Liver (tissue), 9 donors: ENCODE results near the gene LHX3. TPM values are rescaled to one million over a fixed set of nuclear protein-coding genes. Genes with fewer than 3 reads are reported as not detected.

Experiments used
- DNase-seq: peaks from one replicate; pipeline ENCODE4 v3.0.0-alpha.2; 2017; ENCODE audit warnings: low spot score
- H3K27ac ChIP-seq, 2 donors: one replicate each; pipeline ENCODE4 v1.7.0; 2013; ENCODE audit warnings: inconsistent platforms in 2 of 2, low read length in 2 of 2, control low read depth in 1 of 2, low read depth in 1 of 2, mild to moderate bottlenecking in 1 of 2
- H3K27me3 ChIP-seq, 4 donors: one replicate each; pipeline versions ENCODE4 v1.6.1 to v1.7.0; 2013; ENCODE audit warnings: low read length in 3 of 4, inconsistent platforms in 1 of 4, mild to moderate bottlenecking in 1 of 4, moderate library complexity in 1 of 4; ENCODE audit not compliant: control insufficient read depth in 4 of 4, insufficient read depth in 4 of 4
- H3K36me3 ChIP-seq, 4 donors: one replicate each; pipeline versions ENCODE4 v1.6.1 to v1.7.0; 2013; ENCODE audit warnings: low read length in 3 of 4, mild to moderate bottlenecking in 3 of 4, low read depth in 1 of 4, moderate library complexity in 1 of 4; ENCODE audit not compliant: control insufficient read depth in 4 of 4, insufficient read depth in 3 of 4
- H3K4me1 ChIP-seq, 4 donors: one replicate each; pipeline versions ENCODE4 v1.6.1 to v1.7.0; 2013; ENCODE audit warnings: low read length in 3 of 4, mild to moderate bottlenecking in 3 of 4, moderate library complexity in 1 of 4; ENCODE audit not compliant: control insufficient read depth in 4 of 4, insufficient read depth in 4 of 4
- H3K4me3 ChIP-seq, 3 donors: one replicate each; pipeline versions ENCODE4 v1.6.1 to v1.7.0; 2013; ENCODE audit warnings: low read length in 3 of 3, control low read depth in 1 of 3, low read depth in 1 of 3, mild to moderate bottlenecking in 1 of 3
- H3K9ac ChIP-seq, 2 donors: one replicate each; pipeline ENCODE4 v1.7.0; 2013; ENCODE audit warnings: low read length in 2 of 2, mild to moderate bottlenecking in 2 of 2, moderate library complexity in 2 of 2, control low read depth in 1 of 2, low read depth in 1 of 2
- H3K9me3 ChIP-seq, 4 donors: one replicate each; pipeline versions ENCODE4 v1.6.1 to v1.7.0; 2013; ENCODE audit warnings: low read length in 3 of 4; ENCODE audit not compliant: control insufficient read depth in 4 of 4
- EGR1 ChIP-seq, 2 donors: IDR thresholded peaks; 2 replicates each; pipeline ENCODE4 v1.6.1; 2016 to 2018; ENCODE audit warnings: antibody characterized with exemption in 2 of 2, low read depth in 2 of 2
- FOXA1 ChIP-seq: IDR thresholded peaks from 2 replicates; pipeline ENCODE4 v1.6.1; 2016; ENCODE audit warnings: antibody characterized with exemption
- FOXA2 ChIP-seq: IDR thresholded peaks from 2 replicates; pipeline ENCODE4 v1.6.1; 2016; ENCODE audit warnings: antibody characterized with exemption
- GABPA ChIP-seq, 2 donors: IDR thresholded peaks in 1 of 2; conservative IDR thresholded peaks in 1 of 2; 2 replicates each; pipeline ENCODE4 v1.6.1; 2016; ENCODE audit warnings: antibody characterized with exemption in 2 of 2, mild to moderate bottlenecking in 1 of 2, moderate library complexity in 1 of 2
- HNF4A ChIP-seq, 2 donors: conservative IDR thresholded peaks; 2 replicates each; pipeline ENCODE4 v1.6.1; 2016; ENCODE audit warnings: antibody characterized with exemption in 2 of 2, mild to moderate bottlenecking in 2 of 2
- HNF4G ChIP-seq: IDR thresholded peaks from 2 replicates; pipeline ENCODE4 v1.6.1; 2016; ENCODE audit warnings: antibody characterized with exemption
- JUND ChIP-seq, 2 donors: IDR thresholded peaks; 2 replicates each; pipeline ENCODE4 v1.6.1; 2016; ENCODE audit warnings: antibody characterized with exemption in 2 of 2
- MAX ChIP-seq: IDR thresholded peaks from 2 replicates; pipeline ENCODE4 v1.6.1; 2016; ENCODE audit warnings: antibody characterized with exemption
- NR2F2 ChIP-seq: IDR thresholded peaks from 2 replicates; pipeline ENCODE4 v1.6.1; 2016; ENCODE audit warnings: antibody characterized with exemption
- RAD21 ChIP-seq, 2 donors: IDR thresholded peaks; 2 replicates each; pipeline ENCODE4 v1.6.1; 2016; ENCODE audit warnings: antibody characterized with exemption in 2 of 2, mild to moderate bottlenecking in 2 of 2
- REST ChIP-seq: IDR thresholded peaks from 2 replicates; pipeline ENCODE4 v1.6.1; 2016; ENCODE audit warnings: antibody characterized with exemption, mild to moderate bottlenecking
- RXRA ChIP-seq, 2 donors: IDR thresholded peaks; 2 replicates each; pipeline ENCODE4 v1.6.1; 2017 to 2018; ENCODE audit warnings: antibody characterized with exemption in 2 of 2, mild to moderate bottlenecking in 1 of 2
- SP1 ChIP-seq: IDR thresholded peaks from 2 replicates; pipeline ENCODE4 v1.6.1; 2018; ENCODE audit warnings: antibody characterized with exemption, mild to moderate bottlenecking
- TAF1 ChIP-seq: conservative IDR thresholded peaks from 2 replicates; pipeline ENCODE4 v1.6.1; 2016; ENCODE audit warnings: antibody characterized with exemption, mild to moderate bottlenecking
- YY1 ChIP-seq: IDR thresholded peaks from 2 replicates; pipeline ENCODE4 v1.6.1; 2016; ENCODE audit warnings: antibody characterized with exemption, mild to moderate bottlenecking
- WGBS: extraction: QIAGEN DNeasy Blood & Tissue Kit; methylation state at CpG from one replicate; pipeline ENCODE4 v1.1.7; 2013; 5-methylcytosine and 5-hydroxymethylcytosine counted together
- polyA plus RNA-seq, 2 donors: library from polyadenylated mRNA; stranded (reverse) in 1 of 2; unstranded in 1 of 2; fragments of 200-250 nt in 1 of 2; fragments of >200 nt in 1 of 2; fragmentation: Nextera tagmentation in 1 of 2; extraction: Ambion mirVana in 1 of 2; gene quantifications; one replicate each; pipeline versions ENCODE4 v1.2.1 to v1.2.3, GENCODE V29; 2013 to 2015
- total RNA-seq, 2 donors: library from RNA; depleted of rRNA; stranded (reverse); fragments of >200 nt; gene quantifications; one replicate each; pipeline ENCODE4 v1.2.3, GENCODE V29; 2014
- TF ChIP-seq, protein P1 (sequence below): IDR thresholded peaks from 2 replicates; pipeline ENCODE4 v1.6.1; 2016; ENCODE audit warnings: antibody characterized with exemption
- TF ChIP-seq, protein P2 (sequence below): fragments of 150-350 bp; IDR thresholded peaks from 2 replicates; pipeline ENCODE4 v1.5.1; 2017; ENCODE audit warnings: improper control_type of control experiment, low read depth, low read length; ENCODE audit not compliant: missing input control
- TF ChIP-seq, protein P3 (sequence below): IDR thresholded peaks from 2 replicates; pipeline ENCODE4 v1.6.1; 2016; ENCODE audit warnings: antibody characterized with exemption
- donor health status: healthy.
- donor health status: healthy.
- donor health status: healthy.
- donor health status: healthy.
- donor health status: healthy.

The LHX3 gene
- total and polyA plus RNA-seq, 4 donors: not detected

DNA sequence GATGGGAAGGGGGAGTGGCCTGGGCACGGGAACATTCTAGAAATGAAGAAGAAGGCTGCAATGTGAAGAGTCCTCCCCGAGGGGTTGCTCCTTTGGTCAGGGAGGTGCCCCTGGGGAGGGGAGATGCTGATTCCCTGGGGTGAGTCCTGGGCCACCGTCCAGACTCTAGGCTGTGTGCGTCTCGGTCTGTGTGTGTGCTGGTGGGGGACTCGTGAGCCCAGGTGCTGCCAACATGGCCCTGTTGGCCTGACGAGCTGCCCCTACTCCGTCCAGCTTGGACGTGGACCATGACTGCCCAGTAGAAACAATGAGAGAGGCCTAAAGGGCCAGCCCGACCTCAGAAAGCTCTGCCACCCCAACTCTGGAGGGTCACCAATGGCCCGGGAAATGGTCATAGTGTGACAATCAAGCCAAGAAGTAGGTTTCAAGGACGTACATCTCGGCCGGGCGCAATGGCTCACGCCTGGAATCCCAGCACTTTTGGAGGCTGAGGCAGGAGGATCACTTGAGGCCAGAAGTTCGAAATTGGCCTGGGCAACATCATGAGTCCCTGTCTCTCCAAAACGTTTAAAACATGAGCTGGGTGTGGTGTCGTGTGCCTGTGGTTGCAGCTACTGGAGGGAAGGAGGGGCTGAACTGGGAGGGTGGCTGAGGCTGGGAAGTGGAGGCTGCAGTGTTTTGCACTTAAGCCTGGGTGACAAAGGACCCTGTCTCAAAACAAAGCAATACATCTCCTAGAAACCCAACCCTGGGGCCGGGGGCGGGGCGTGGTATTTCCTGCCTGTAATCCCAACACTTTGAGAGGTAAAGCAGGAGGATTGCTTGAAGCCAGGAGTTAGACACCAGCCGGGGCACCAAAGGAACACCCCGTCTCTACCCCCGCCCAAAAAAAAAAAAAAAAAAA, 17.0 kb downstream of the LHX3 start:
- WGBS: 69% methylated on average over 25 of the region's 25 CpGs
- H3K9ac ChIP-seq: no peak overlapping the region
- H3K4me3 ChIP-seq: no peak overlapping the region
- no peaks in the 10 kb centered on the region for H3K36me3 ChIP-seq
- H3K4me1 ChIP-seq: peaks cover 0 to 2% (median 0%) of the 10 kb centered on the region in 4 donors
- no peaks in the 10 kb centered on the region for H3K9me3 ChIP-seq
- DNase-seq: no peak
- TF ChIP-seq JUND (IDR thresholded peaks at IDR 0.05) (no peak), GABPA (IDR thresholded peaks at IDR 0.05 in 1 of 2, conservative IDR thresholded peaks at IDR 0.05 in 1 of 2) (no peak), MAX (no peak), SP1 (no peak), EGR1 (IDR thresholded peaks at IDR 0.05; ENCODE audit: low read depth in 2 of 2) (no peak), RXRA (IDR thresholded peaks at IDR 0.05) (no peak), HNF4G (no peak), TAF1 (no peak), YY1 (no peak), HNF4A (conservative IDR thresholded peaks at IDR 0.05) (no peak), NR2F2 (no peak), REST (no peak), FOXA2 (no peak), FOXA1 (no peak), RAD21 (IDR thresholded peaks at IDR 0.05) (no peak)
- TF ChIP-seq, protein P1, sequence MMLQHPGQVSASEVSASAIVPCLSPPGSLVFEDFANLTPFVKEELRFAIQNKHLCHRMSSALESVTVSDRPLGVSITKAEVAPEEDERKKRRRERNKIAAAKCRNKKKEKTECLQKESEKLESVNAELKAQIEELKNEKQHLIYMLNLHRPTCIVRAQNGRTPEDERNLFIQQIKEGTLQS: no peak
- TF ChIP-seq, protein P2, sequence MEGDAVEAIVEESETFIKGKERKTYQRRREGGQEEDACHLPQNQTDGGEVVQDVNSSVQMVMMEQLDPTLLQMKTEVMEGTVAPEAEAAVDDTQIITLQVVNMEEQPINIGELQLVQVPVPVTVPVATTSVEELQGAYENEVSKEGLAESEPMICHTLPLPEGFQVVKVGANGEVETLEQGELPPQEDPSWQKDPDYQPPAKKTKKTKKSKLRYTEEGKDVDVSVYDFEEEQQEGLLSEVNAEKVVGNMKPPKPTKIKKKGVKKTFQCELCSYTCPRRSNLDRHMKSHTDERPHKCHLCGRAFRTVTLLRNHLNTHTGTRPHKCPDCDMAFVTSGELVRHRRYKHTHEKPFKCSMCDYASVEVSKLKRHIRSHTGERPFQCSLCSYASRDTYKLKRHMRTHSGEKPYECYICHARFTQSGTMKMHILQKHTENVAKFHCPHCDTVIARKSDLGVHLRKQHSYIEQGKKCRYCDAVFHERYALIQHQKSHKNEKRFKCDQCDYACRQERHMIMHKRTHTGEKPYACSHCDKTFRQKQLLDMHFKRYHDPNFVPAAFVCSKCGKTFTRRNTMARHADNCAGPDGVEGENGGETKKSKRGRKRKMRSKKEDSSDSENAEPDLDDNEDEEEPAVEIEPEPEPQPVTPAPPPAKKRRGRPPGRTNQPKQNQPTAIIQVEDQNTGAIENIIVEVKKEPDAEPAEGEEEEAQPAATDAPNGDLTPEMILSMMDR: no peak
- TF ChIP-seq, protein P3, sequence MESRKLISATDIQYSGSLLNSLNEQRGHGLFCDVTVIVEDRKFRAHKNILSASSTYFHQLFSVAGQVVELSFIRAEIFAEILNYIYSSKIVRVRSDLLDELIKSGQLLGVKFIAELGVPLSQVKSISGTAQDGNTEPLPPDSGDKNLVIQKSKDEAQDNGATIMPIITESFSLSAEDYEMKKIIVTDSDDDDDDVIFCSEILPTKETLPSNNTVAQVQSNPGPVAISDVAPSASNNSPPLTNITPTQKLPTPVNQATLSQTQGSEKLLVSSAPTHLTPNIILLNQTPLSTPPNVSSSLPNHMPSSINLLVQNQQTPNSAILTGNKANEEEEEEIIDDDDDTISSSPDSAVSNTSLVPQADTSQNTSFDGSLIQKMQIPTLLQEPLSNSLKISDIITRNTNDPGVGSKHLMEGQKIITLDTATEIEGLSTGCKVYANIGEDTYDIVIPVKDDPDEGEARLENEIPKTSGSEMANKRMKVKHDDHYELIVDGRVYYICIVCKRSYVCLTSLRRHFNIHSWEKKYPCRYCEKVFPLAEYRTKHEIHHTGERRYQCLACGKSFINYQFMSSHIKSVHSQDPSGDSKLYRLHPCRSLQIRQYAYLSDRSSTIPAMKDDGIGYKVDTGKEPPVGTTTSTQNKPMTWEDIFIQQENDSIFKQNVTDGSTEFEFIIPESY: no peak
- peaks cover 0 to 16% (median 2%) of the 10 kb centered on the region in 4 donors for H3K27me3 ChIP-seq
- no peak overlapping the region for H3K27ac ChIP-seq
